Dedifferentiated amniotic fluid mesenchymal stem cell (primary cell): ENCODE results near the gene TMEM169.

Experiments
- DNase-seq: peaks from one replicate; pipeline ENCODE4 v3.0.0-alpha.2; 2016; ENCODE audit errors: extremely low spot score

Gene TMEM169

DNA sequence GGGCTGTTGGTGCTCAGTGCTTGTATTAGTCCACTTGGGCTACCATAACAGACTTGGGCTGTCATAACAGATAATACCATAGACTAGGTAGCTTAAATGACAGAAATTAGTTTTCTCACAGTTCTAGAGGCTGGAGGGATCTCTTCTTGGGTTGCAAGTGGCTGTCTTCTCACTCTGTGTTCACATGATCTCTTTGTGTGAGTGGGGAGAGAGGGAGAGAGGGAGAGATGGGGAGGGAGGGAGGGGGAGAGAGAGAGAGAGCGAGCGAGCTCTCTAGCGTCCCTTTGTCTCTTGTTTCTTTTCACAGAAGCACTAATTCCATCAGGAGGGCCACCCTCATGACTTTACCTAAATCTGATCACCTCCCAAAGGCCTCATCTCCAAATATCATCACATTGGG, 23.0 kb downstream of the TMEM169 start:
- DNase-seq, result no peak

- no peak for DNase-seq
These were observed 25.6 kb downstream of the TMEM169 start for GRCh38 chr2:216107320-216107719.

DNA sequence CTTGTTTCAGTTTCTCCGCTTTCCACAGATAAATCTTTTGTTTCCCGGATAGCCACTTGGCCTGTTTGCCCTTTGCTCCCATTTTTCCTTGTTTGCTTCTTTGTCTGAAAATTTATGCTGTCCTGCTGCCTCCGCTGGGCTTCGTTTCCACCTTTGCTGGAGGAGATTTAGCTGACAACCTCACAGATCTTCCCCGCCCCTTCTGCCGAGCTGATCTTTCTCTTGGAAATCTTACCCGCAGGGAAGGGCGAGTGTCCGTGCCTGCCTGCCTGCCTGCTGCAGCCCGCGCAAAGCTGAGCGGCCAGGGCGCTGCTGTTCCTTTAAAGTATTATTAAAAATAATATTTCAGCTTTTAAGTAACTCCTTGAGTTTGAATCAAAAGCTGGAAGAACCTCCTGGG, 26.0 kb downstream of the TMEM169 start:
- DNase-seq, result no peak

- no peak for DNase-seq
These were observed 26.7 kb downstream of the TMEM169 start for GRCh38 chr2:216108310-216108966.

GRCh38 chr2:216108967-216109921, 27.5 kb downstream of the TMEM169 start, which contains the start of gene XRCC5:
XRCC5 (plus strand) TSS chr2:216109348; CDS start chr2:216109437, 89 bp downstream.
- DNase-seq, result peak; percentile 96

DNA sequence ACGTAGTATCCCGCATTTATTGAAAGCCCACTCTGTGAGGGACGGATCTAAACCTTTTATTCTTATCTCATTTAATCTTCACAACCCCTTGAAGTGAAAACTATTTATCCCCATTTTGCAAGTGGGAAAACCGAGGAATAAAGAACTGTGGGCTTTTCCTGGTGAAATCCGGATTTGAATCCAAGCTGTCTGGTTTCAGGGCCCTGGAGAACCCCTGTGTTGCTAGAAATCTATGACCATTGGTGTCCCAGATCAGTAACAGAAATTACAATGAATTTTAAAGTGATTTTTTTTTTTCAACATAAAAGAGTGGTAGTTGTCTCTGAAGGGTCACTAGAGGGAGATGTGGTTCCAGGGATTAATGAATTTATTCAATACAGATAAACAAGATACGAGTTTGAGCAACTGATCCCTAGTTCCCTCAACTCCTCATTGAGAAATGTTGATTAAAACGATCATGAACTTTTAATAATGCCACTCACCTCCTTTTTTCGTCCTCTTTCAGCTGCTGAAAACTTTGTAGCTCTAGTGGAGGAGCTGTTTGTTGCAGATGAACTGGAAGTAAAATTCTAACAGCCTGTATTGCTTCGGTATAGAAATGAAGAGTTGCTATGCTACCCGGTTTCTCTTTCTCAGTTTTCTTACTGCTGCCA, 28.4 kb downstream of the TMEM169 start:
- peak; percentile 56 for DNase-seq

DNA sequence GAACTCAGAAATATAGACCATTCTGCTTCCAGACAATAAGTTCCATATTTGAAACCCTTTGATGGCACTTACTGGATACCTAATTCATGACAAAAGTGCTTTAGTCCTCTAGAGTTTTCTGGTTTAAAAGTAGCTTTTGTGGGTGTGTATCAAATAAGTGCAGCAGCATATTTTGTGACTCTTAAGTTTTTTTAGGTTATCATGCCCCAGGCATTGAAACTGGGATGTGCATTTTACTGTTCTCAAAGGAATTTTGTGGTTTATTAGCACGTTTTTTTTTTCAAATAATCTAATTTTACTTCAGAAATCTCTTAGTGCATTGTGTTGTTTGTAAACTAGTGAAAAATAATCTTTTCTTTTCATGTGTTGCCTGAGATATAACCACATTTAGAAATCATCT, 28.9 kb downstream of the TMEM169 start:
- DNase-seq, result no peak

DNA sequence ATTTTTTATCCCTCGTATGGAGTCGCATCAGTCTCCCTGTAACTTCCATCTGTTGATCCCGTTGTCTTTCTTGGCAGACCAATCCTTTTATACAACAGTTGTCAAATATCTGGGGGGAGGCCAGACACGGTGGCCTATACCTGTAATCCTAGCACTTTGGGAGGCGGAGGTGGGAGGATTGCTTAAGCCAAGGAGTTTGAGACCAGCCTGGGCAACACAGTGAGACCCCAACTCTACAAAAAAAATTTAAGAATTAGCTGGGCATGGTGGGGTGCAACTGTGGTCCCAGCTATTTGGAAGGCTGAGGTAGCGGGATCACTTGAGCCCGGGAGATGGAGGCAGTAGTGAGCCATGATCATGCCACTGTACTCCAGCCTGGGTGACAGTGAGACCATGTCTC, 29.4 kb downstream of the TMEM169 start:
- DNase-seq, result no peak

GRCh38 chr2:216112926-216113325, 31.2 kb downstream of the TMEM169 start:
- no peak for DNase-seq

DNA sequence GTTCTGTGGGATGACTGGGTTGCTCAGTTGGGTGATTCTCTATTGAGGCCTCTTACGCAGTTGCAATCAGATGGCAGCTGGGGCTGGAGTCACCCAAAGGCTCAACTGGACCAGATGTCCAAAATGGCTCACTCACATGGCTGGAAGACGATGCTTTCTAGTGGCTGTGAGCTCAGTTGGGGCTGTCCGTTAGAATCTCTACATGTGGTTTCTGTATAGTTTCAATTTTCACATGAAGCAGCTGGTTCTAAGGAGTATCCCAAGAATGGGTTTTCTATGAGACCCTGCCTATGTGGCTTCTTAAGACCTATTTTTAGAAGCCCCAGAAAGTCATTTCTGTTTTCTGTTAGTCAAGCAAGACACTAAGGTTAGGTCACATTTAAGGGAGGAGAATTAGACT, 31.9 kb downstream of the TMEM169 start:
- DNase-seq, result no peak

DNA sequence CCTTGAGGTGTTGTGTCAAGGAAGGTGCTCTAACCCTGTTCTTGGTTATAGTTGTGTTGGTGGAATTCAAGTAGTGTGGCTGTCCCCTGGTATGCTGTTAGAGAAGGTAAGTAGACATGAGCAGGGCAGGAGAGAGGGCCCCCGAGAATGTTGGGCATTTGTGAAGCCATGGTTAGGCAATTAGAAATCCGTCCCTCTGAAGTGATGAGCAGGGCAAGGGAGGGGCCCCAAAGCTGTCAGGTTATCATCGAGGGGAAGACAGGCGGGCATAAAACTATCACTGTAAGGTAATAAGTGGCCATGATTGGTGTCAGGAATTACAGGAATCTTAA, 32.6 kb downstream of the TMEM169 start:
- DNase-seq, result no peak

- peak; percentile 99 for DNase-seq
These were observed 33.2 kb downstream of the TMEM169 start for GRCh38 chr2:216114714-216115531.

GRCh38 chr2:216116418-216116817, 34.7 kb downstream of the TMEM169 start:
- no peak for DNase-seq

- no peak for DNase-seq
These were observed 36.0 kb downstream of the TMEM169 start for GRCh38 chr2:216117561-216118340.

DNA sequence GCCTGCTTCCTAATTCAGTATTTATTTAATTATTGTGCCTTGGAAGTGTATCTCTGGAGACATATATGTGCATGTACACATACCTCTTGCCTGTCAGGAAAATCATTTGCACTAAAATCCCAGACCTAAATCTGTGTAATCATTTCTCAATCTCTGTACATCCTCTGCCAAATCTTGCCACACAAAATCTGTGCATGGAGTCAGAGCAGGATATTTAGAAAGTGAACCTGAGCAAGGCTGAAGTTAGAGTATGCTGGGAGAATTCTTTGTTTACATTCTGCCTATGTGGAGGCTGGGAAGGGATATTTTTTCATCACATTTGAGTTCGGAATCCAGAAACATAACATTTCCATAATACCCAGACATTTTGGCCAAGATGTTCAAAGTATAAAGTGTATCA, 36.8 kb downstream of the TMEM169 start:
- no peak for DNase-seq

DNA sequence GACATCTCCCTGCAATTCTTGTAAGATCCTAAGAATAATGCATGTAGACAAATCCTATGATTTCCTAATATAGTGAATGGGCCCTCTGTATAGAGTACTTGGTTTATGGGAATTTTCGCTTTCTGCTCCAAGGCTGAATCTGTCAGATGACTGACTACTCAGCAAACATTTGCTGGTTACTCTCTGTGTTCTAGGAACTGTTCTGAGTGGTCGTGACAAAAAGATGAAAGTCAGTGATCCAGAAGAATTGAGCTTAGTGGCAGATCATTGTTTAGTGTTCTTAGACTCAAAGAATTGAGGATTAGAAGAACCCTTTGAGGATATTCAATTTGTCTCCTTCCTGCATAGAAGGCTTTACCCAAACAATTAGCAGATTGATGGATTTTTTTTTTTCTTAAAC, 37.4 kb downstream of the TMEM169 start:
- DNase-seq, result no peak

DNA sequence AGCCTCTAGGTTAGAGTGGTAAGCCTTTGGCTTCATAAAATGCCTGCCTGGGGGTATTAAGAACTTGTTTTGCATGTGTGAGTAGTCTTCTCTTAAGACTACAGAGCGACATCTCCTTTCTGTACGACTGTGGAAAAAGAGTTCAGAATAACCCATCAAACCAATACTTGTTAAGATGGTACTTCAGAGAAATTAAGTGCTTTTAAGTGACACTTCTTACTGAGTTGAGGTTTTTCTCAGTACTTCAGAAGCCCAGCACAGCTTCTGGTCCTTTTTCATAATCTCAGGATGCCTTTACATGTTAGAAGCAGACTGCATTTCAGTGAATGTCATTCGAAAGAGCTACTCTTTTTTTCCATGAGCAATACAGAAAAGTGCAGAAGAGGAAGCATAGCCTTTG, 38.3 kb downstream of the TMEM169 start:
- no peak for DNase-seq

DNA sequence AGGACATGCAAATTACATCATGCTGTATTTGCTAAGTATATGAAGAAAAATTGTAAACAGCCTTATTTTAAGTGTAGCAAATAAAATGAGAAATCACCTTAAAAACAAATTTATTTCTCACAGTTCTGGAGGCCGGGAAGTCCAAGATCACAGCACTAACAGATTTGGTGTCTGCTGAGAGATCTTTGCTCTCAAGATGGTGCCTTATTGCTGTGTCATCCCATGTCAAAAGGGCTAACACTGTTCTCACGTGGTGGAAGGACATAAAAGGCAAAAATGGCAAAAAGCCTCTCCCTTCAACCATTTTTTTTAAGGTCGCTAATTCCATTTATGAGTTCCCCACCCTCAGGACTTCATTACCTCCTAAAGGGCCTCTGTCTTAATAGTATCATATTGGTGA, 39.5 kb downstream of the TMEM169 start:
- no peak for DNase-seq

DNA sequence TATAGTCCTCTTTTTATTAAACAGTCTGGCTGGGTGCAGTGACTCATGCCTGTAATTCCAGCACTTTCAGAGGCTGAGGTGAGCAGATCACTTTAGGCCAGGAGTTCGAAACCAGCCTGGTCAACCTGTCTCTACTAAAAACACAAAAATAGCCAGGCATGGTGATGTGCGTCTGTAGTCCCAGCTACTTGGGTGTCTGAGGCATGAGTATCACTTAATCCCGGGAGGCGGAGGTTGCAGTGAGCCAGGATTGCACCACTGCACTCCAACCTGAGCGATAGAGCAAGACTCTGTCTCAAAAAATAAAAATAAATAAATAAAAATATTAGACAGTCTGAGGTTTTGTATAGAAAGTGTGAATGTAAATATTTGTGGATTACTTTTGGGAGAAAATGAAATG, 45.2 kb downstream of the TMEM169 start:
- no peak for DNase-seq

GRCh38 chr2:216130346-216130971, 48.7 kb downstream of the TMEM169 start:
- DNase-seq, result no peak
